Panc1 (cell line): ENCODE results near the gene SRSF2. TPM values are rescaled to one million over a fixed set of nuclear protein-coding genes. Genes with fewer than 3 reads are reported as not detected.

Experiments
- ATAC-seq: fragments of 200-7000 bp; cut with Tn5 transposase; 2 replicates; pipeline ENCODE4 v1.9.1; 2020; ENCODE audit warnings: mild to moderate bottlenecking, moderate library complexity
- BruUV-seq: library from RNA; stranded (reverse); fragments of 400-500 nt; replicated peaks from 2 replicates; lab custom pipeline; 2021; lab: Mats Ljungman, UMichigan
- CTCF ChIA-PET: fragments of 300-600 bp; sonication (Branson Sonifier 250); formaldehyde crosslinking; loops from one replicate; lab custom pipeline; 2022; ENCODE audit warnings: antibody characterized with exemption; lab: Charles Lee
- POLR2A ChIA-PET: fragments of 300-600 bp; sonication (Branson Sonifier 250); formaldehyde crosslinking; loops from one replicate; lab custom pipeline; 2022; ENCODE audit warnings: antibody characterized with exemption; lab: Charles Lee
- DNase-seq: peaks from one replicate; pipeline ENCODE4 v3.0.0-alpha.2; 2010; ENCODE audit warnings: low read depth, low spot score
- H3K27ac ChIP-seq: 2 replicates; pipeline ENCODE4 v1.5.1; 2011; ENCODE audit warnings: mild to moderate bottlenecking, low read length, inconsistent platforms
- H3K27me3 ChIP-seq: fragments of 200-500 bp; sonication (Bioruptor generic); 2 replicates; pipeline ENCODE4 v1.6.0; 2014; ENCODE audit warnings: low read length, inconsistent platforms; ENCODE audit not compliant: control insufficient read depth, insufficient read depth
- H3K36me3 ChIP-seq: fragments of 200-500 bp; sonication (Bioruptor generic); 2 replicates; pipeline ENCODE4 v1.5.1; 2014; ENCODE audit warnings: inconsistent platforms, mild to moderate bottlenecking, low read length, moderate library complexity; ENCODE audit not compliant: control insufficient read depth, insufficient read depth
- H3K4me1 ChIP-seq: 2 replicates; pipeline ENCODE4 v1.5.1; 2011; ENCODE audit warnings: inconsistent platforms, mild to moderate bottlenecking, low read length, moderate library complexity; ENCODE audit not compliant: control insufficient read depth, insufficient read depth
- H3K4me3 ChIP-seq, 2 experiments: 2 replicates each; pipeline ENCODE4 v1.5.1; 2011 to 2012; ENCODE audit warnings: low read depth in 2 of 2, low read length in 2 of 2, mild to moderate bottlenecking in 2 of 2, inconsistent platforms in 1 of 2, moderate library complexity in 1 of 2
- H3K9me3 ChIP-seq: fragments of 200-500 bp; sonication (Bioruptor generic); 2 replicates; pipeline ENCODE4 v1.5.1; 2014; ENCODE audit warnings: low read depth, mild to moderate bottlenecking, inconsistent platforms, low read length, moderate library complexity; ENCODE audit not compliant: control insufficient read depth, insufficient read depth
- CTCF ChIP-seq: fragments of 450-650 bp; IDR thresholded peaks from 2 replicates; pipeline ENCODE4 v1.5.1; 2017; ENCODE audit warnings: mild to moderate bottlenecking
- POLR2AphosphoS5 ChIP-seq: IDR thresholded peaks from 2 replicates; pipeline ENCODE4 v1.6.1; 2012; ENCODE audit warnings: mild to moderate bottlenecking, low read depth, low read length, moderate library complexity
- REST ChIP-seq, 2 experiments: IDR thresholded peaks; 2 replicates each; pipeline ENCODE4 v1.6.1; 2011 to 2012; ENCODE audit warnings: low read depth in 2 of 2, control low read depth in 1 of 2, low read length in 1 of 2, mild to moderate bottlenecking in 1 of 2, moderate library complexity in 1 of 2; ENCODE audit not compliant: insufficient read depth in 1 of 2
- SIN3A ChIP-seq: IDR thresholded peaks from 2 replicates; pipeline ENCODE4 v1.6.1; 2012; ENCODE audit warnings: low read depth, mild to moderate bottlenecking, low read length, moderate library complexity, borderline replicate concordance; ENCODE audit not compliant: insufficient read depth
- TCF7L2 ChIP-seq: IDR thresholded peaks from 2 replicates; pipeline ENCODE4 v1.6.1; 2011; ENCODE audit warnings: mild to moderate bottlenecking, low read depth, low read length, inconsistent platforms
- in situ Hi-C: cut with HindIII; loops from 2 replicates; pipeline ENCODE4 v1.10.0; 2016; ENCODE audit warnings: low sequenced_read_pairs, low pct_unique_long_range_greater_than_20kb
- intact Hi-C: fragments of 100-400 bp; cut with micrococcal nuclease; formaldehyde crosslinking; loops from one replicate; pipeline ENCODE4 v1.10.0; 2022; ENCODE audit not compliant: unreplicated experiment
- total RNA-seq: library from RNA; stranded (reverse); gene quantifications from one replicate; pipeline ENCODE4 v1.2.1, GENCODE V29; 2021; ENCODE audit not compliant: unreplicated experiment

The SRSF2 gene
- total RNA-seq, 1 experiment from 2014 or later, result 436 TPM

- Histone ChIP-seq H3K36me3 (no peaks in the 10 kb centered on the region), H3K4me1 (peaks cover 23% of the 10 kb centered on the region), H3K27me3 (no peaks in the 10 kb centered on the region), H3K9me3 (no peaks in the 10 kb centered on the region), H3K27ac (no peak overlapping the region), H3K4me3 (no peak overlapping the region)
- no peak for TF ChIP-seq SIN3A
- TF ChIP-seq POLR2AphosphoS5, result no peak
- no TSS peak for BruUV-seq
- intact Hi-C loops, result no loop called here
- DNase-seq (no peak), ATAC-seq (no peak)
- ChIA-PET POLR2A (interaction anchor here (0.5 to 0.7 kb wide), 2 partner anchors 98 to 204 kb away, joined by 3 to 7 read pairs; no protein-coding TSS in a partner anchor), CTCF (no interaction called here)
- in situ Hi-C loops, result no loop called here
Measured at GRCh38 chr17:76702076-76702475, 35.1 kb downstream of the SRSF2 start.

GRCh38 chr17:76701471-76701967, 35.6 kb downstream of the SRSF2 start:
- TF ChIP-seq POLR2AphosphoS5 (no peak), CTCF (no peak), SIN3A (no peak), REST (IDR thresholded peaks at IDR 0.05; ENCODE audit: insufficient read depth in 1 of 2, low read depth in 2 of 2, low read length in 1 of 2) (no peak), TCF7L2 (no peak)
- no peaks in the 10 kb centered on the region for H3K36me3 ChIP-seq
- H3K4me1 ChIP-seq, result peaks cover 26% of the 10 kb centered on the region
- H3K27me3 ChIP-seq, result no peaks in the 10 kb centered on the region
- POLR2A ChIA-PET, result interaction anchor here (0.5 kb wide), 1 partner anchor 203 kb away, joined by 7 read pairs; no protein-coding TSS in a partner anchor
- no peaks in the 10 kb centered on the region for H3K9me3 ChIP-seq
- ATAC-seq (0 out of 2 replicates have a peak, but pooled peaks have one; percentile 12), DNase-seq (no peak)
- in situ Hi-C loops (no loop called here), intact Hi-C loops (no loop called here)
- BruUV-seq, result no TSS peak
- no peak overlapping the region for H3K4me3 ChIP-seq
- no peak overlapping the region for H3K27ac ChIP-seq
- CTCF ChIA-PET, result no interaction called here
